K562 (cell line): ENCODE measurements around the gene OR5AU1. TPM values are rescaled to one million over a fixed set of nuclear protein-coding genes. Genes with fewer than 3 reads are reported as not detected.

ENCODE experiments used
- ATAC-seq: fragments of 200-7000 bp; cut with Tn5 transposase; 3 replicates; pipeline ENCODE4 v1.9.1; 2020; ENCODE audit warnings: moderate library complexity
- BruUV-seq: library from RNA; stranded (reverse); fragments of 400-500 nt; replicated peaks from 2 replicates; lab custom pipeline; 2021; lab: Mats Ljungman, UMichigan
- CTCF ChIA-PET: fragments of 300-600 bp; formaldehyde crosslinking; extraction: SDS; loops from one replicate; lab custom pipeline; 2021; ENCODE audit warnings: low intra/inter-chr PET ratio; lab: Yijun Ruan, JAX
- POLR2A ChIA-PET: fragments of 300-600, 350-650 bp; sonication (Branson Sonifier 250); formaldehyde crosslinking; extraction: SDS; loops from one replicate; lab custom pipeline; 2021; ENCODE audit warnings: antibody characterized with exemption, inconsistent platforms; lab: Yijun Ruan, JAX
- DNase-seq, 4 experiments: peaks; one replicate each; pipeline versions ENCODE4 v3.0.0 to v3.0.0-alpha.2; 2011 to 2018; ENCODE audit warnings: low spot score in 3 of 4, mixed read lengths in 3 of 4; ENCODE audit errors: extremely low read depth in 1 of 4
- FAIRE-seq: peaks from 2 replicates; lab custom pipeline; 2011; peaks lifted over from hg19 to GRCh38; lab: Jason Lieb, UNC
- H2AFZ ChIP-seq: 2 replicates; pipeline ENCODE4 v1.6.0; 2011; ENCODE audit warnings: low read depth, low read length, control low read depth, inconsistent platforms
- H3K27ac ChIP-seq: fragments of 200-600 bp; 3 replicates; pipeline ENCODE4 v1.8.0; 2011; ENCODE audit warnings: low read depth, mild to moderate bottlenecking, control low read depth, inconsistent platforms, low read length, moderate library complexity, mixed read lengths; ENCODE audit errors: extremely low read depth
- H3K27me3 ChIP-seq, 2 experiments: fragments of 300-600 bp in 1 of 2; 2 replicates in 1 of 2; 3 replicates in 1 of 2; pipeline versions ENCODE4 v1.6.0 to v1.8.0; 2011; ENCODE audit warnings: inconsistent platforms in 2 of 2, low read length in 2 of 2, mild to moderate bottlenecking in 1 of 2, mixed read lengths in 1 of 2, moderate library complexity in 1 of 2; ENCODE audit not compliant: control insufficient read depth in 2 of 2, insufficient read depth in 2 of 2
- H3K36me3 ChIP-seq: fragments of 300-600 bp; 3 replicates; pipeline ENCODE4 v1.8.0; 2011; ENCODE audit warnings: mild to moderate bottlenecking, low read length, inconsistent platforms; ENCODE audit not compliant: control insufficient read depth, insufficient read depth
- H3K4me1 ChIP-seq, 2 experiments: fragments of 200-600 bp in 1 of 2; replicated peaks in 1 of 2; 2 replicates in 1 of 2; 3 replicates in 1 of 2; pipeline versions ENCODE4 v1.5.1 to v1.8.0; 2011; ENCODE audit warnings: inconsistent platforms in 2 of 2, low read length in 2 of 2, mild to moderate bottlenecking in 1 of 2, mixed read lengths in 1 of 2, moderate library complexity in 1 of 2; ENCODE audit not compliant: control insufficient read depth in 2 of 2, insufficient read depth in 2 of 2
- H3K4me2 ChIP-seq: 2 replicates; pipeline ENCODE4 v1.6.1; 2011; ENCODE audit warnings: low read length, control low read depth, inconsistent platforms, mixed read lengths; ENCODE audit not compliant: insufficient read depth
- H3K4me3 ChIP-seq: fragments of 200-600 bp; sonication (generic), shearing (Covaris generic); 2 replicates; pipeline ENCODE4 v1.5.1; 2016; ENCODE audit warnings: control low read depth, inconsistent platforms
- H3K79me2 ChIP-seq: fragments of 200-600 bp; 3 replicates; pipeline ENCODE4 v1.8.0; 2011; ENCODE audit warnings: low read length, inconsistent platforms; ENCODE audit not compliant: control insufficient read depth, insufficient read depth
- H3K9ac ChIP-seq, 2 experiments: 2 replicates each; pipeline versions ENCODE4 v1.6.0 to v1.6.1; 2011; ENCODE audit warnings: low read depth in 2 of 2, low read length in 2 of 2, control low read depth in 1 of 2, inconsistent platforms in 1 of 2, mild to moderate bottlenecking in 1 of 2, mixed read lengths in 1 of 2; ENCODE audit not compliant: insufficient read depth in 1 of 2
- H3K9me1 ChIP-seq: one replicate; pipeline ENCODE4 v1.6.0; 2011; ENCODE audit warnings: inconsistent platforms, mild to moderate bottlenecking, low read length, moderate library complexity; ENCODE audit not compliant: control insufficient read depth, insufficient read depth
- H3K9me3 ChIP-seq: replicated peaks from 2 replicates; pipeline ENCODE4 v1.5.1; 2011; ENCODE audit warnings: low read depth, low read length, inconsistent platforms; ENCODE audit not compliant: control insufficient read depth, insufficient read depth
- H4K20me1 ChIP-seq: replicated peaks from 2 replicates; pipeline ENCODE4 v1.6.1; 2011; ENCODE audit warnings: low read length, inconsistent platforms, mixed read lengths; ENCODE audit not compliant: control insufficient read depth, insufficient read depth
- ATF7 ChIP-seq: fragments of 450-650 bp; IDR thresholded peaks from 2 replicates; pipeline ENCODE4 v1.7.1; 2014; ENCODE audit warnings: mild to moderate bottlenecking, moderate library complexity
- MIER1 ChIP-seq: fragments of 450-650 bp; IDR thresholded peaks from 2 replicates; pipeline ENCODE4 v1.6.1; 2016; ENCODE audit warnings: antibody characterized with exemption, mild to moderate bottlenecking, low read depth
- MYC ChIP-seq, 2 experiments: fragments of 250-450 bp in 1 of 2; sonication (Bioruptor Pico) in 1 of 2; IDR thresholded peaks; 2 replicates each; pipeline versions ENCODE4 v1.5.1 to v1.6.1; 2012 to 2021; ENCODE audit warnings: low read depth in 2 of 2, borderline replicate concordance in 1 of 2, improper control_type of control experiment in 1 of 2, low read length in 1 of 2, mild to moderate bottlenecking in 1 of 2, moderate library complexity in 1 of 2
- NR3C1 ChIP-seq: sonication (generic); formaldehyde crosslinking; IDR thresholded peaks from 2 replicates; pipeline ENCODE4 v1.8.1; 2022; ENCODE audit warnings: missing genetic modification reagents
- RBM17 ChIP-seq: fragments of 200-400 bp; formaldehyde crosslinking; IDR thresholded peaks from 2 replicates; pipeline ENCODE4 v1.6.1; 2017; ENCODE audit warnings: low read depth, mild to moderate bottlenecking, low read length, borderline replicate concordance
- SAFB ChIP-seq: fragments of 200-400 bp; formaldehyde crosslinking; IDR thresholded peaks from 2 replicates; pipeline ENCODE4 v1.6.1; 2017; ENCODE audit warnings: low read depth, low read length, borderline replicate concordance
- ZEB2 ChIP-seq: fragments of 450-650 bp; IDR thresholded peaks from 2 replicates; pipeline ENCODE4 v1.6.1; 2016
- ZNF253 ChIP-seq: fragments of 250-450 bp; sonication (Bioruptor Pico); conservative IDR thresholded peaks from 2 replicates; pipeline ENCODE4 v1.6.1; 2021; ENCODE audit warnings: mild to moderate bottlenecking
- ZNF408 ChIP-seq: fragments of 250-450 bp; sonication (Bioruptor Pico); IDR thresholded peaks from 2 replicates; pipeline ENCODE4 v1.4.0; 2020; ENCODE audit warnings: low read depth, mild to moderate bottlenecking, moderate library complexity
- ZNF696 ChIP-seq: fragments of 250-450 bp; sonication (Bioruptor Pico); conservative IDR thresholded peaks from 2 replicates; pipeline ENCODE4 v1.4.0; 2020; ENCODE audit warnings: mild to moderate bottlenecking, moderate library complexity
- ZNF785 ChIP-seq: fragments of 250-450 bp; sonication (Bioruptor Pico); IDR thresholded peaks from 2 replicates; pipeline ENCODE4 v1.4.0; 2020; ENCODE audit warnings: mild to moderate bottlenecking
- WGBS: fragments of 100-300 bp; shearing (Covaris generic); methylation state at CpG from one replicate; pipeline ENCODE4 v1.1.6; 2016; ENCODE audit warnings: low coverage, mixed read lengths; ENCODE audit not compliant: insufficient coverage; ENCODE audit errors: missing lambda C conversion rate; 5-methylcytosine and 5-hydroxymethylcytosine counted together
- in situ Hi-C: fragments of 300-500 bp; cut with MboI; formaldehyde crosslinking; loops from 4 replicates; pipeline ENCODE4 v1.15.0; 2018; ENCODE audit warnings: inconsistent platforms, mixed read lengths
- intact Hi-C: fragments of 100-400 bp; cut with micrococcal nuclease; formaldehyde crosslinking; loops from 2 replicates; pipeline ENCODE4 v1.14.2; 2022
- polyA plus RNA-seq, 8 experiments: library from polyadenylated mRNA; depleted of rRNA in 4 of 8; stranded (reverse) in 5 of 8; unstranded in 3 of 8; fragments of >200 nt; fragmentation: Nextera tagmentation in 2 of 8; fragmentation: Illumina TruSeq in 1 of 8; extraction: Ambion mirVana in 2 of 8; extraction: Trizol in 1 of 8; gene quantifications; 2 replicates each; pipeline versions ENCODE4 v1.2.1 to v1.2.3, GENCODE V29; 2011 to 2014; ENCODE audit warnings: inconsistent platforms in 1 of 8, missing spikeins in 1 of 8
- total RNA-seq, 7 experiments: library from RNA; depleted of rRNA in 6 of 7; stranded (reverse); fragments of >200 nt in 6 of 7; fragmentation: Illumina TruSeq in 2 of 7; extraction: Trizol in 2 of 7; gene quantifications; 2 replicates each; pipeline versions ENCODE4 v1.2.1 to v1.2.3, GENCODE V29; 2011 to 2021; ENCODE audit warnings: low replicate concordance in 1 of 7
- TF ChIP-seq, protein P1 (sequence below), 2 experiments: fragments of 200-800 bp in 1 of 2; sonication (Bioruptor generic) in 1 of 2; sonication (generic) in 1 of 2; formaldehyde crosslinking in 1 of 2; IDR thresholded peaks in 1 of 2; conservative IDR thresholded peaks in 1 of 2; 2 replicates each; pipeline versions ENCODE4 v1.5.0 to v1.6.1; 2016 to 2020; ENCODE audit warnings: missing compliant biosample characterization in 1 of 2, missing genetic modification characterization in 1 of 2, missing genetic modification reagents in 1 of 2
- TF ChIP-seq, protein P2 (sequence below): fragments of 250-450 bp; sonication (Bioruptor Pico); IDR thresholded peaks from 2 replicates; pipeline ENCODE4 v1.5.0; 2021; ENCODE audit warnings: mild to moderate bottlenecking, borderline replicate concordance
- TF ChIP-seq, protein P3 (sequence below): sonication (generic); formaldehyde crosslinking; IDR thresholded peaks from 2 replicates; pipeline ENCODE4 v1.8.1; 2023; ENCODE audit warnings: mild to moderate bottlenecking, missing genetic modification reagents
- TF ChIP-seq, protein P4 (sequence below): fragments of 250-450 bp; sonication (Bioruptor Pico); IDR thresholded peaks from 2 replicates; pipeline ENCODE4 v1.5.0; 2021

OR5AU1 gene
- total and polyA plus RNA-seq, 9 of the 15 experiments (the other 6 are each of a cell fraction or from before 2014, with no cell fraction given): not detected

DNA sequence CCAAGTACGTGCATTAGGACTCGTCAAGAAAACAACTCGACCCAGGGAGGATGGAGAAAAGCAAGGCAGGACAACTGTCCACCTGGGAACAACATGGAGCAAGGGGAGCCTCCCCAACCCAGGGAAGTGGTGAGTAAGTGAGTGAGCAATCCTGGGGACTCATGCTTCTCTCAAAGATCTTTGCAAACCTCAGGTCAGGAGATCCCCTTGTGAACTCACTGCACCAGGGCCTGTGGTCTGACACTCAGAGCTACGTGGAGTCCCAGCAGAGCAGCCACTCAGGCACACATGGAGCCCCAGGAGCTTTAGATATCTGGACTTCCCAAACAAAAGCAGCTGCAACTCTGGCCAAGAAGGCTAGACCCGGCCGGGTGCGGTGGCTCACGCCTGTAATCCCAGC lies 12.2 kb upstream of the OR5AU1 start:
- intact Hi-C loops: no loop called here
- in situ Hi-C loops: no loop called here
- no peak overlapping the region for H3K4me2 ChIP-seq
- H2AFZ ChIP-seq: no peak overlapping the region
- ATAC-seq (no peak), DNase-seq (no peak), FAIRE-seq (no peak)
- 0 out of 2 replicates have a peak, but pooled peaks cover 2% of the 10 kb centered on the region for H3K9me3 ChIP-seq
- no peaks in the 10 kb centered on the region; a peak in 1 of 5 replicates for H3K4me1 ChIP-seq
- no peaks in the 10 kb centered on the region for H4K20me1 ChIP-seq
- no peaks in the 10 kb centered on the region for H3K79me2 ChIP-seq
- POLR2A ChIA-PET: interaction anchor here (0.6 to 0.9 kb wide), 2 partner anchors 35 to 145 kb away, joined by 3 read pairs; no protein-coding TSS in a partner anchor
- CTCF ChIA-PET: no interaction called here
- WGBS: 26% methylated on average over 6 of the region's 8 CpGs
- no peak overlapping the region; a peak in 1 of 4 replicates for H3K9ac ChIP-seq
- peaks cover 2 to 5% of the 10 kb centered on the region in 2 experiments; a peak in 2 of 5 replicates for H3K27me3 ChIP-seq
- no peaks in the 10 kb centered on the region for H3K9me1 ChIP-seq
- no peak overlapping the region for H3K4me3 ChIP-seq
- no TSS peak for BruUV-seq
- no peak overlapping the region for H3K27ac ChIP-seq
- no peaks in the 10 kb centered on the region for H3K36me3 ChIP-seq
- TF ChIP-seq, protein P1, sequence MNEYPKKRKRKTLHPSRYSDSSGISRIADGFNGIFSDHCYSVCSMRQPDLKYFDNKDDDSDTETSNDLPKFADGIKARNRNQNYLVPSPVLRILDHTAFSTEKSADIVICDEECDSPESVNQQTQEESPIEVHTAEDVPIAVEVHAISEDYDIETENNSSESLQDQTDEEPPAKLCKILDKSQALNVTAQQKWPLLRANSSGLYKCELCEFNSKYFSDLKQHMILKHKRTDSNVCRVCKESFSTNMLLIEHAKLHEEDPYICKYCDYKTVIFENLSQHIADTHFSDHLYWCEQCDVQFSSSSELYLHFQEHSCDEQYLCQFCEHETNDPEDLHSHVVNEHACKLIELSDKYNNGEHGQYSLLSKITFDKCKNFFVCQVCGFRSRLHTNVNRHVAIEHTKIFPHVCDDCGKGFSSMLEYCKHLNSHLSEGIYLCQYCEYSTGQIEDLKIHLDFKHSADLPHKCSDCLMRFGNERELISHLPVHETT (CRISPR knock-in tag; conservative IDR thresholded peaks at IDR 0.05 in 1 of 2, IDR thresholded peaks at IDR 0.05 in 1 of 2): no peak
- TF ChIP-seq ZNF408 (CRISPR knock-in tag) (no peak), ZEB2 (no peak), SAFB (no peak), ZNF696 (CRISPR knock-in tag) (no peak), MIER1 (no peak), ATF7 (no peak), NR3C1 (no peak), ZNF253 (CRISPR knock-in tag) (no peak), MYC (IDR thresholded peaks at IDR 0.05; ENCODE audit: low read depth, low read length) (no peak), MYC (CRISPR knock-in tag; IDR thresholded peaks at IDR 0.05; ENCODE audit: borderline replicate concordance, low read depth) (no peak), ZNF785 (CRISPR knock-in tag) (no peak), RBM17 (no peak)
- TF ChIP-seq, protein P2, sequence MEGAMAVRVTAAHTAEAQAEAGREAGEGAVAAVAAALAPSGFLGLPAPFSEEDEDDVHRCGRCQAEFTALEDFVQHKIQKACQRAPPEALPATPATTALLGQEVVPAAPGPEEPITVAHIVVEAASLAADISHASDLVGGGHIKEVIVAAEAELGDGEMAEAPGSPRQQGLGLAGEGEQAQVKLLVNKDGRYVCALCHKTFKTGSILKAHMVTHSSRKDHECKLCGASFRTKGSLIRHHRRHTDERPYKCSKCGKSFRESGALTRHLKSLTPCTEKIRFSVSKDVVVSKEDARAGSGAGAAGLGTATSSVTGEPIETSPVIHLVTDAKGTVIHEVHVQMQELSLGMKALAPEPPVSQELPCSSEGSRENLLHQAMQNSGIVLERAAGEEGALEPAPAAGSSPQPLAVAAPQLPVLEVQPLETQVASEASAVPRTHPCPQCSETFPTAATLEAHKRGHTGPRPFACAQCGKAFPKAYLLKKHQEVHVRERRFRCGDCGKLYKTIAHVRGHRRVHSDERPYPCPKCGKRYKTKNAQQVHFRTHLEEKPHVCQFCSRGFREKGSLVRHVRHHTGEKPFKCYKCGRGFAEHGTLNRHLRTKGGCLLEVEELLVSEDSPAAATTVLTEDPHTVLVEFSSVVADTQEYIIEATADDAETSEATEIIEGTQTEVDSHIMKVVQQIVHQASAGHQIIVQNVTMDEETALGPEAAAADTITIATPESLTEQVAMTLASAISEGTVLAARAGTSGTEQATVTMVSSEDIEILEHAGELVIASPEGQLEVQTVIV (CRISPR knock-in tag): no peak
- TF ChIP-seq, protein P3, sequence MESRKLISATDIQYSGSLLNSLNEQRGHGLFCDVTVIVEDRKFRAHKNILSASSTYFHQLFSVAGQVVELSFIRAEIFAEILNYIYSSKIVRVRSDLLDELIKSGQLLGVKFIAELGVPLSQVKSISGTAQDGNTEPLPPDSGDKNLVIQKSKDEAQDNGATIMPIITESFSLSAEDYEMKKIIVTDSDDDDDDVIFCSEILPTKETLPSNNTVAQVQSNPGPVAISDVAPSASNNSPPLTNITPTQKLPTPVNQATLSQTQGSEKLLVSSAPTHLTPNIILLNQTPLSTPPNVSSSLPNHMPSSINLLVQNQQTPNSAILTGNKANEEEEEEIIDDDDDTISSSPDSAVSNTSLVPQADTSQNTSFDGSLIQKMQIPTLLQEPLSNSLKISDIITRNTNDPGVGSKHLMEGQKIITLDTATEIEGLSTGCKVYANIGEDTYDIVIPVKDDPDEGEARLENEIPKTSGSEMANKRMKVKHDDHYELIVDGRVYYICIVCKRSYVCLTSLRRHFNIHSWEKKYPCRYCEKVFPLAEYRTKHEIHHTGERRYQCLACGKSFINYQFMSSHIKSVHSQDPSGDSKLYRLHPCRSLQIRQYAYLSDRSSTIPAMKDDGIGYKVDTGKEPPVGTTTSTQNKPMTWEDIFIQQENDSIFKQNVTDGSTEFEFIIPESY (CRISPR knock-in tag): no peak
- TF ChIP-seq, protein P4, sequence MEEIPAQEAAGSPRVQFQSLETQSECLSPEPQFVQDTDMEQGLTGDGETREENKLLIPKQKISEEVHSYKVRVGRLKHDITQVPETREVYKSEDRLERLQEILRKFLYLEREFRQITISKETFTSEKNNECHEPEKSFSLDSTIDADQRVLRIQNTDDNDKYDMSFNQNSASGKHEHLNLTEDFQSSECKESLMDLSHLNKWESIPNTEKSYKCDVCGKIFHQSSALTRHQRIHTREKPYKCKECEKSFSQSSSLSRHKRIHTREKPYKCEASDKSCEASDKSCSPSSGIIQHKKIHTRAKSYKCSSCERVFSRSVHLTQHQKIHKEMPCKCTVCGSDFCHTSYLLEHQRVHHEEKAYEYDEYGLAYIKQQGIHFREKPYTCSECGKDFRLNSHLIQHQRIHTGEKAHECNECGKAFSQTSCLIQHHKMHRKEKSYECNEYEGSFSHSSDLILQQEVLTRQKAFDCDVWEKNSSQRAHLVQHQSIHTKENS: no peak
